H54 (cell line): ENCODE data around the gene NUDT8.
"Not testable (repeated sequence)": the region's sequence is repeated elsewhere in the genome, so short reads cannot be mapped to it uniquely, and the experiment has no call there.

Source experiments
- DNase-seq: peaks from one replicate; pipeline ENCODE4 v3.0.0; 2011; ENCODE audit warnings: low spot score, mixed read lengths; ENCODE audit not compliant: insufficient read length
- FAIRE-seq: peaks from 3 replicates; lab custom pipeline; 2011; peaks lifted over from hg19 to GRCh38; lab: Jason Lieb, UNC
- POLR2A ChIP-seq: IDR thresholded peaks from 2 replicates; pipeline ENCODE4 v1.6.1; 2011; ENCODE audit warnings: low read depth, mild to moderate bottlenecking, low read length

NUDT8 gene

GRCh38 chr11:67642173-67643120, 12.7 kb upstream of the NUDT8 start:
- no peak for TF ChIP-seq POLR2A
- no peak for FAIRE-seq
- DNase-seq = no peak

- DNase-seq (no peak), FAIRE-seq (no peak)
- TF ChIP-seq POLR2A = no peak
Measured at GRCh38 chr11:67641338-67642172, 11.8 kb upstream of the NUDT8 start.

- FAIRE-seq = no peak
- no peak for DNase-seq
- TF ChIP-seq POLR2A = no peak
Measured at GRCh38 chr11:67640758-67641337, 11.1 kb upstream of the NUDT8 start.

- FAIRE-seq (no peak), DNase-seq (no peak)
- no peak for TF ChIP-seq POLR2A
Measured at GRCh38 chr11:67640021-67640757, 10.5 kb upstream of the NUDT8 start.

- FAIRE-seq = no peak
Measured at GRCh38 chr11:67639438-67639859, 9.7 kb upstream of the NUDT8 start, which contains the start of gene TBX10. TSS of gene TBX10 (minus strand) at chr11:67639763. CDS start at chr11:67639472, 291 bp downstream.

GRCh38 chr11:67638535-67639437, 9.0 kb upstream of the NUDT8 start:
- TF ChIP-seq POLR2A = no peak
- DNase-seq (no peak), FAIRE-seq (no peak)

More at GRCh38 chr11:67639438-67639859, 9.7 kb upstream of the NUDT8 start, which contains the start of gene TBX10:
- no peak for DNase-seq
- TF ChIP-seq POLR2A = no peak

- not testable (repeated sequence) for DNase-seq, FAIRE-seq
Measured at GRCh38 chr11:67637441-67637840, 7.7 kb upstream of the NUDT8 start.

GRCh38 chr11:67636962-67637361, 7.2 kb upstream of the NUDT8 start:
- no peak for DNase-seq
- FAIRE-seq = no peak
- TF ChIP-seq POLR2A = no peak

- no peak for FAIRE-seq
Measured at GRCh38 chr11:67635231-67635521, 5.4 kb upstream of the NUDT8 start.

GRCh38 chr11:67634366-67635230, 4.9 kb upstream of the NUDT8 start:
- TF ChIP-seq POLR2A = no peak
- no peak for DNase-seq
- FAIRE-seq = no peak

More at GRCh38 chr11:67635231-67635521, 5.4 kb upstream of the NUDT8 start:
- no peak for TF ChIP-seq POLR2A
- no peak for DNase-seq

GRCh38 chr11:67633758-67634365, 4.1 kb upstream of the NUDT8 start:
- FAIRE-seq (no peak), DNase-seq (no peak)
- TF ChIP-seq POLR2A = no peak
